Nephron (organoid): ENCODE results near the gene NCSTN.

Experiments
- H3K27ac Mint-ChIP-seq, 3 experiments: 2 replicates each; pipeline ENCODE4 v1.8.0; 2020; ENCODE audit warnings: mixed read lengths in 3 of 3, mild to moderate bottlenecking in 2 of 3, moderate library complexity in 1 of 3
- H3K27me3 Mint-ChIP-seq: 2 replicates; pipeline ENCODE4 v1.8.0; 2021; ENCODE audit warnings: low read depth, mild to moderate bottlenecking, moderate library complexity, mixed read lengths
- H3K36me3 Mint-ChIP-seq: 2 replicates; pipeline ENCODE4 v1.8.0; 2020; ENCODE audit warnings: low read depth, mixed read lengths
- H3K4me1 Mint-ChIP-seq: 2 replicates; pipeline ENCODE4 v1.8.0; 2020; ENCODE audit warnings: mixed read lengths
- H3K4me3 Mint-ChIP-seq, 3 experiments: 2 replicates each; pipeline ENCODE4 v1.8.0; 2020; ENCODE audit warnings: mild to moderate bottlenecking in 3 of 3, mixed read lengths in 3 of 3, moderate library complexity in 2 of 3
- H3K9me3 Mint-ChIP-seq: 2 replicates; pipeline ENCODE4 v1.8.0; 2020; ENCODE audit warnings: mixed read lengths
- TF ChIP-seq, protein P1 (sequence below), 3 experiments: fragments of 200-600 bp; sonication (generic); IDR thresholded peaks; one replicate each; pipeline ENCODE4 v1.5.0; 2021; ENCODE audit warnings: antibody characterized with exemption in 3 of 3; ENCODE audit not compliant: unreplicated experiment in 3 of 3

The NCSTN gene

GRCh38 chr1:160309185-160309557 lies 34.0 kb upstream of the NCSTN start:
- H3K4me3 Mint-ChIP-seq, result no peak overlapping the region
- H3K36me3 Mint-ChIP-seq, result peaks cover 77% of the 10 kb centered on the region
- H3K4me1 Mint-ChIP-seq, result no peaks in the 10 kb centered on the region
- no peak overlapping the region for H3K27ac Mint-ChIP-seq
- TF ChIP-seq, protein P1, sequence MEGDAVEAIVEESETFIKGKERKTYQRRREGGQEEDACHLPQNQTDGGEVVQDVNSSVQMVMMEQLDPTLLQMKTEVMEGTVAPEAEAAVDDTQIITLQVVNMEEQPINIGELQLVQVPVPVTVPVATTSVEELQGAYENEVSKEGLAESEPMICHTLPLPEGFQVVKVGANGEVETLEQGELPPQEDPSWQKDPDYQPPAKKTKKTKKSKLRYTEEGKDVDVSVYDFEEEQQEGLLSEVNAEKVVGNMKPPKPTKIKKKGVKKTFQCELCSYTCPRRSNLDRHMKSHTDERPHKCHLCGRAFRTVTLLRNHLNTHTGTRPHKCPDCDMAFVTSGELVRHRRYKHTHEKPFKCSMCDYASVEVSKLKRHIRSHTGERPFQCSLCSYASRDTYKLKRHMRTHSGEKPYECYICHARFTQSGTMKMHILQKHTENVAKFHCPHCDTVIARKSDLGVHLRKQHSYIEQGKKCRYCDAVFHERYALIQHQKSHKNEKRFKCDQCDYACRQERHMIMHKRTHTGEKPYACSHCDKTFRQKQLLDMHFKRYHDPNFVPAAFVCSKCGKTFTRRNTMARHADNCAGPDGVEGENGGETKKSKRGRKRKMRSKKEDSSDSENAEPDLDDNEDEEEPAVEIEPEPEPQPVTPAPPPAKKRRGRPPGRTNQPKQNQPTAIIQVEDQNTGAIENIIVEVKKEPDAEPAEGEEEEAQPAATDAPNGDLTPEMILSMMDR (IDR thresholded peaks at IDR 0.05; ENCODE audit: unreplicated experiment in 3 of 3), result no peak
- no peaks in the 10 kb centered on the region for H3K9me3 Mint-ChIP-seq
- no peaks in the 10 kb centered on the region for H3K27me3 Mint-ChIP-seq

DNA sequence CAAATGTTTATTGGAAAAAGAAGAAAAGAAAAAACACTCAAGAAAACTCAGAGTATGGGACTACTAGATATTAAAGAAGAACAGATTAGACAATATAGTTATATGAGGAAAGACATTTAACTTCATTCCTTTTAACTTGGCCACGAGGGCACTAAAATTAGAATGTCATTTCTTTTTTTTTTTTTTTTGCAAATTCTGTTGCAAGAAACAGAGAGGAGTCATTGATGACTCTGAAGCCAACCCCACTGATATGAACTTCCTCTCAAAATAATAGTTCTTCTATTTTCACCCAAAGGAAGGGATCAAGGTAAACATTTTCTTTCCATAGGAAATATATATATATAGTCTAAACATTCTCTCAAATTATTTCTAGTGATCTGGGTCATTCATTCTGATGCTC lies 33.6 kb upstream of the NCSTN start:
- Mint-ChIP-seq H3K4me3 (no peak overlapping the region), H3K36me3 (peaks cover 80% of the 10 kb centered on the region), H3K9me3 (no peaks in the 10 kb centered on the region), H3K27me3 (no peaks in the 10 kb centered on the region), H3K4me1 (no peaks in the 10 kb centered on the region), H3K27ac (no peak overlapping the region)
- TF ChIP-seq, protein P1 (IDR thresholded peaks at IDR 0.05; ENCODE audit: unreplicated experiment in 3 of 3), result no peak

DNA sequence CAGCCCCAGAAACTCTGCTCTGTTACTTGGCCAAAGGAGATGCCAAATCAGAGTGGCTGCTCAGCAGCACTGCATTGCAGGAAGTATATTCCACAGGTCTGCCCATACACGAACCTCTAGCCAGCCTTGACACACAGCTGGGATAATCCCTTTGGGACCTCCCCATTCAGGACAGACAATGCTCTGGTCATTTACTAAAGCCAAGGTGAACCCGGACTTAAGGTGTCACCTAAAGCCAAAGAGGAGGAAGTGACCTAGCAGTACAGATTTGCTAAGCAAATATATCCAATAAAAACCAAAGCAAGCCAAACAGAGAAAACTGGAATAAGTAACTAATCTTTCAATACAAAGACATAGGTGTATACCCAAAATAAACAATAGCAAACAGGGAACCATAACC lies 27.8 kb upstream of the NCSTN start:
- Mint-ChIP-seq H3K27me3 (no peaks in the 10 kb centered on the region), H3K4me1 (no peaks in the 10 kb centered on the region), H3K9me3 (peaks cover 9% of the 10 kb centered on the region), H3K27ac (no peak overlapping the region), H3K36me3 (peaks cover 89% of the 10 kb centered on the region), H3K4me3 (no peak overlapping the region)
- TF ChIP-seq, protein P1 (IDR thresholded peaks at IDR 0.05; ENCODE audit: unreplicated experiment in 3 of 3), result no peak

DNA sequence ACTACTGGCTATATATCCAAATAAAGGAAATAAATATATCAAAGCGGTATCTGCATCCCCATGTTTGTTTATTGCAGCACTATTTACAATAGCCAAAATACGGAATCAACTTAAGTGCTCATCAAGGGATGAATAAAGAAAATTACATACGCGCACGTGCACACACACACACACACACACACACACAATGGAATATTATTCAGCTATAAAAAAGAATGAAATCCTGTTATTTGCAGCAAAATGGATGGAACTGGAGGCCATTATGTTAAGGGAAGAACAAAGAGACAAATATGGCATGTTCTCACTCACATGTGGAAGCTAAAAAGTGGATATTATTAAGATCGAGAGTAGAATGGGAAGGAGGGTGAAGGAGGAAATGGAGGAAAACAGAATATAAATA lies 20.4 kb upstream of the NCSTN start:
- Mint-ChIP-seq H3K4me3 (no peak overlapping the region), H3K36me3 (peaks cover 77% of the 10 kb centered on the region), H3K9me3 (no peaks in the 10 kb centered on the region), H3K27me3 (no peaks in the 10 kb centered on the region), H3K4me1 (peaks cover 5% of the 10 kb centered on the region), H3K27ac (no peak overlapping the region)
- TF ChIP-seq, protein P1 (IDR thresholded peaks at IDR 0.05; ENCODE audit: unreplicated experiment in 3 of 3), result no peak

GRCh38 chr1:160325252-160325651 lies 17.9 kb upstream of the NCSTN start:
- H3K36me3 Mint-ChIP-seq, result peaks cover 71% of the 10 kb centered on the region
- H3K4me1 Mint-ChIP-seq, result peaks cover 11% of the 10 kb centered on the region
- H3K4me3 Mint-ChIP-seq, result no peak overlapping the region
- H3K9me3 Mint-ChIP-seq, result no peaks in the 10 kb centered on the region
- H3K27me3 Mint-ChIP-seq, result no peaks in the 10 kb centered on the region
- H3K27ac Mint-ChIP-seq, result no peak overlapping the region
- TF ChIP-seq, protein P1 (IDR thresholded peaks at IDR 0.05; ENCODE audit: unreplicated experiment in 3 of 3), result no peak

DNA sequence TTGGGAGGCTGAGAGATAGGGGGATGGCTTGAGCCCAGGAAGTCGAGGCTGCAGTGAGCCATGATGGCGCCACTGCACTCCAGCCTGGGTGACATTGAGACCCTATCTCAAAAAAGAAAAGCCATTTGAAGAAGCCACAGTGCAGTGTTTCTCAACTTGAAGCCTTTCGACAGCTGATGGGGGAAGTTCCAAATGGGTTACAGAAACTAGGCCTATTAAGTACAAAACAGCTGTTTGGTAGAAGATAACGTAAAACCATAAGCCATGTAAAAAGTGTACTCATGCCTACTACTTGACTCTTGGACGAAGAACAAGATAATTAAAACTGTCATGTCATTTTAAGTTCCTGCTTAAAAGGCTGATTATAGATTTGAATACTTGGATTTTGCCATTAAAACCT lies 16.8 kb upstream of the NCSTN start:
- peaks cover 11% of the 10 kb centered on the region for H3K4me1 Mint-ChIP-seq
- no peaks in the 10 kb centered on the region for H3K27me3 Mint-ChIP-seq
- peak overlapping the region in 2 of 3 experiments; percentile 30 to 50 for H3K27ac Mint-ChIP-seq
- H3K9me3 Mint-ChIP-seq, result no peaks in the 10 kb centered on the region
- H3K4me3 Mint-ChIP-seq, result no peak overlapping the region
- peaks cover 71% of the 10 kb centered on the region for H3K36me3 Mint-ChIP-seq
- TF ChIP-seq, protein P1 (IDR thresholded peaks at IDR 0.05; ENCODE audit: unreplicated experiment in 3 of 3), result no peak
